Inflammatory macrophage (primary cell): ENCODE data around the gene TERT.

Experiments
- DNase-seq, 2 donors: peaks; one replicate each; pipeline ENCODE4 v3.0.0-alpha.2; 2020 to 2022

The TERT gene

DNA sequence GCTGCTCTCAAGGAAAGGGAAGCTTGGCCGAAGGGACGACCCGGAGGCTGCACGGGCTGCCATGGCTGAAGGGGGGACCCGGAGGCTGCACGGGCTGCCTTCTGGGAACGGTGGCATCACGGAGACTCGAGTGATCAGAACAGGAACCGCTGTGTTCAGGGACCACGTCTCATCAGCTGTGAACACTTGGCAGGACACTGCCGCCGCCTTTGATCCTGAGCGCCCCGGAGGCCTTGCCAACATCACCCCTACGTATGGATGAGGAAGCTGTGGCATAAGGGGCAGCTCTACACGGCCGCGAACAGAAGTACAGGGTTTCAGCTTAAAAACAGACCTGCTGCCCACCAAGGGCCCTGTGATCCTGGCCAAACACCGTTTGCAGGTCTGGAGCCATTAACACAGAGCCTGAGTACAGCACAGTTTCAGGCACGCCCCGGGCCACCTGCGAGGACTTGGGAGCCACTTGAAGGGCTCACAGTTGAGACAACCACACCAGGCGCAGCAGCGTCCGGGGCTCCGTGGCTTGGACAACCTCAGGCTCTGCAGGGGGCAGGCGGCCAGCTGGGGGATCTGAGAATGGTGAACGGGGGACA, 23.9 kb upstream of the TERT start:
- DNase-seq: no peak

DNA sequence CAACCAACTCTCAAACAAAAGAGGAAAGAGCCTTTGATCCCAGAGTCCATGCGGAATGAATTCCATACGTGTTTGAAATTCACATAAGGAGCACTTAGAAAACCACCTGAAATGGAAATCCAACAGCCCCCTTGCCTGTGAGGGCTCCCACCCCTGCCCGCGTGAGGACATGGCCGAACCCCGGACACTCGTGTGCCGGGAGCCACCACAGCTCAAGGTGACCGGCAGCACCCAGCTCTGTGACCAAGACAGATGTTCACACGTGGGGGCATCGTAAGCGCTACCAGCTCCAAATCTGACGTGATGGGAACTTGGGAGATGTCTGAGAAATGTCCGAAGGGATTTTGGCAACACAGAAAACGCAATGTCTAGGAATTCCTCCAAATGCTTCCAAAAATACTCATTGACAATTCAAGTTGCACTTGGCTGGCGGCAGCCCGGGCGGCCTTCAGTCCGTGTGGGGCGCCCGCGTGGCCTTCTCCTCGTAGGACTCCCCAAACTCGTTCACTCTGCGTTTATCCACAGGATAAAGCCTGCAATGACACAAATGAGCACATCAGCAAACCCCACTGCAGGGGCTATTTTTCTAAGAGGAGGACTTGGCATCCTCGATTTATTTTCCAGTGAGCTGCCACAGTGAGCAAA, 23.2 kb upstream of the TERT start:
- DNase-seq: no peak

DNA sequence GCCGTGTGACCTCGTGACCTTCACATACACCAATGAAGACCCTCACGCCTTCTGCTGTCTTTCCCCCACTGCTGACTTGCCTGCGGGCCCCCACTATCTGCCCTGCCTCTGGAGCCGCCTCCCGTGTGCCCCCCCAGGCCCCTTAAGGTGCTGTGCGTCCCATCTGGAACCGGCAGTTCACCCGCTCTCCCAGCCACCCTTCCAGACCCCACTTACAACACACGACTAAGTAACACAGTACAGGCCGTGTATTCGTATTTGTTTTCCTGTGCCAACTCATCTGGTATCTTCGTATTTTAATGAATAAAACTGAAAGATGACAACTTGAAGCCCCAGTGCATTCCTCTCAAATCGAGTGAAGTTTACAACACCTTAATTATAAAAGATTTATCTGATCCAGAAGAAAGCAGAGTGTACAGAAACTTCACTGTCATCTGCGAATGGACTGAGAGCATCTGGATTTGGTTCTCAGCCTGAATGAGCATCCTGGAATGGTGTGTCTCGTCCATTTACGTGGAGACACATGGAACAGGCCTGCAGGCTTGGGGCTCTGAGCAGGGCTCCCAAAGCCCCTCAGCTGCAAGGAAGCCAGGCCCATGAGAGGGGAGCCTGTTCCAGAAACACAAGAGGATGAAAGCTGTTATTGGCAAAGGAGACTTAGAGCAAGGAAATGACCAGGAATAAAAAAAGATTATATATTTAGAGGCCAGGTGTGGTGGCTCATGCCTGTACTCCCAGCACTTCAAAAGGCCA, 21.9 kb upstream of the TERT start:
- DNase-seq: no peak

DNA sequence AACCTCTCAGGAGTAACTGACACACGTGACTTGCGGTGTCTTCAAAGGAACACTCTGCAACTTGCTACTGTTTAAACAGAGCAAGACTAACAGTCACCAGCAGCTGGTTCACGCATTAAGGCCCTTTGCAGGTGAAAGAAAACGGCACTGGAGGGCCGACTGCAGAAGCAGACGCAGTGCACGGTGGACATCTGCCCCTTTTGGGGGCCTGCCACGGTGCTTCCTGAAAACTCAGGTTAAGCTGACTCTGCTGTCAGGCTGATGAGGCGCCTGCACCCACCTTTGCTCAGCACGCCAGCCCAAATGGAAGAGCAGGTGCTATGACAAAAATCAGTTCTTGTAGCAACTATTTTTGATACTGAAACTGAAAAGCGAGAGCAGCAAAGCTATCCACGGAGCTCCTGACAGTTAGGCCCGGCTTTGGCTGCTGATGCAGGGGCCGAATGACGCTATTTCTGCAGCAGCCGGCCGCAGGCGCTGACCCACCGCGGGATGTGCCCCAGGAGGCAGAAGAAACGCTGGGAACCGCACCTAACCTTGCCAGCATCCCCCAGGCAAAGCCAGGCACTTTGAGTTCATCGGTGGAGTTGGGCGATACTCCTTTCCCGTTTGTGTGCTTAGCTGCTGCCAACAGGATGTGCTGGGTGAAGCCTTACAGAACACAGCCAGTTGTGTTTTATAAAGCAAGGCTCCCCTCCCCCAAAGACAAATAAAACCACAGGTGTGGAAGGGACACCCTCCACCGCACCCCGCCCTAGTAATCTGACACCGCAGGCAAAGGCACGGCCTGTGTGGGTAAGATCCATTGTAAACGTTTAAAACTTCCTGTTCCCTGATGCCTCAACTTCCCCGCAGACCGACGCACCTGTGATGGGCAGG, 21.1 kb upstream of the TERT start:
- no peak for DNase-seq

DNA sequence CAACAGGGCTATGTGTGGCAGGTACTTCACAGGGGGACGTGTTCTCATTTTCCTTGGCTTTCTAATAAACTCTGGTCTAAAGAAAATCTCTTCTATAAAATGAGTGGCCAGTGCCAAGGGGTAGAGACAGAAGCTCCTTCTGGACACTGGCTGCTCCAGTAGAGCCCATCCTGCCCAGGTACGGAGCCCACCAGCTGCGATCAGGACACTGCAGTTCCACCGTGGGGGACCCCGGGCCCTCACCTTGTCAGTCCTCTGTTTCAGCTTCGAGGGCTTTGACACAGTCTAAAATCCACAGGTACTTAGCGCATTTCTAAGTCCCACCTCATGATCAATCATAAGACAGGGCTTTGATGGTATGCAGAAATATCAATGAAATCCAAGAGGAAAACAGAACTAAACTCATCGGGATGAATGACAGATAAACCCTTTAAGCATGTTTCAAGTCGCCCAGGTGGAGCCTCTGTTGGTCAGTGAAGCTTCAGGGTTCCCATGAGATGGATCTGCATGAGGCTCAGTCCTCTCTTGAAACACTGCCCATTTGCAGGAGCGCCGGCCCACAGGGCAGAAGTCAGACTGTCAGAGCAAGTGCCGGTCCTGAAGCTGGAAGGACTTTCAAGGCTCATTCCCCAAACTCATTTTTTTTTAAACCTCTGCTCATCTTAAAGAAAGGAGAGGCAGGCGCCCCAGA, 20.3 kb upstream of the TERT start:
- no peak for DNase-seq

DNA sequence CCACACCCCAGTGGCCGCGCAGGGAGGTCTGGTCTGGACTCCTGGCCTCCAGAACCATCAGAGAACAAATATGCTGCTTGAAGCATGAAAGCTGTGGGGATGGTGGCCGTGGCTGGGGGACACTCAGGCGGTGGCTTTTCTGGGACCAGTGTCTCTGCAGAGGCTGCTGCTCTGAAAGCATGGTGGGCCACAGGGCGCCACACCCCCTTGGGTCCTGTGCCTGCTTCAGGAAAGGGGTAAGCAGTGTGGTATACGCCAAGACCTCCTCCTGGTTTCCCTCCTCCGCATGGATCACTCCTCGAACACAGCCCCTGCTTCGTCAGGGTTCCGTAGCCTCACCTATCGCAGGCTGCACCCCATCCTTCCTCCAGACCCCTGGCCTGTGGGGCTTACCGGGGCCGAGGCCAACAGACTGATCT, 19.7 kb upstream of the TERT start:
- DNase-seq: no peak

DNA sequence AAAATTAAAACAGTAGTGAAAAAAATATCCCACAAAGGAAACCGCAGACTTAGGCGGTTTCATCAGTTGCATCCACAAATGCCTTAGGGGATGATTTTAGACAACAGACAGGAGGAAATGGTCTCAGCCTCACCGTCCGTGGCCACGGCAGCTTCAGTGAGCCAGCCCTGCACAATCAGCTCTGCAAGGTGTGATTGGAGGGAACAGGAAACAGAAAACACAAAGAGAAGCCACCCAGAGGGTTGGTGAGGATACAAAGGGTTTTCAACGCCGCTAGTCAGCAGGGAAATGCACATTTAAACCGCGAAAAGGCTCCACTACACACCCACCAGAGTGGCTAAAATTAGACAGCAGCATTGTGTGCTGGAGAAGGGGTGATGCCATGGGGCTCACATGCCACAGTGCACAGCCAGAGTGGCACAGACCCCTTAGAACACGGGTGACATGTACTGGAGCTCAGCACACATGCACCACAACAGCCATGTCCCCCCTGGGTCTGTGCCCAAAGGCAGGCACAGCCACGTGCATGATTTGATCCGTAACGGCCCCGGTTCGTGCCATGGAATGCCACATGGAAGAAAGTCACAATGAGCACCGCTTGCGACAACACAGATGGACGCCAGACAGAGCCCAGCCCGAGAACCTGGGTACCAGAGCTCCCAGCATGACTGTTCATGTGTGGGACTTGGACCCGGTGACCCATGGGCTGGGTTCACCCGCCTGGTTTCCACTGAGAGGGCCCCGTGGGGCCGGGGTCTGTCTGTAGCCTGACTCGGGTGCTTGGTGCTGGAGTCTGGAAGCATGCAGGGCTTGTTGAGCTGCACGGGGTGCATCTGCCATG, 18.3 kb upstream of the TERT start:
- no peak for DNase-seq

DNA sequence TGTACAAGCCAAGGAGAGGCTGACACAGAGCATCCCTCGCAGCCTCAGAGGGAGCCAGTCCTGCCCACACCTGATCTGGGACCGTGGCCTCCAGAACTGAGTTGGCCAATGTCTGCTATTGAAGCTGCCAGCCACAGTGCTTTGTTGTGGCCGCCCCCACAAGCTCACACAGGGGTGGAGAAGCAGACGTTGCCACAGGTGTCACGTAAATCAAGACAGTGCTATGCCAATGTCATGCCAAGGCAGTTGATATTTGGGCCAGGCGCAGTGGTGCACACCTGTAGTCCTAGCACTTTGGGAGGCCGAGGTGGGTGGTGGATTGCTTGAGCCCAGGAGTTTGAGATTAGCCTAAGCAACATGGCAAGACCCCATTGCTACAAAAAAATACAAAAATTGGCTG, 17.3 kb upstream of the TERT start:
- DNase-seq: no peak

DNA sequence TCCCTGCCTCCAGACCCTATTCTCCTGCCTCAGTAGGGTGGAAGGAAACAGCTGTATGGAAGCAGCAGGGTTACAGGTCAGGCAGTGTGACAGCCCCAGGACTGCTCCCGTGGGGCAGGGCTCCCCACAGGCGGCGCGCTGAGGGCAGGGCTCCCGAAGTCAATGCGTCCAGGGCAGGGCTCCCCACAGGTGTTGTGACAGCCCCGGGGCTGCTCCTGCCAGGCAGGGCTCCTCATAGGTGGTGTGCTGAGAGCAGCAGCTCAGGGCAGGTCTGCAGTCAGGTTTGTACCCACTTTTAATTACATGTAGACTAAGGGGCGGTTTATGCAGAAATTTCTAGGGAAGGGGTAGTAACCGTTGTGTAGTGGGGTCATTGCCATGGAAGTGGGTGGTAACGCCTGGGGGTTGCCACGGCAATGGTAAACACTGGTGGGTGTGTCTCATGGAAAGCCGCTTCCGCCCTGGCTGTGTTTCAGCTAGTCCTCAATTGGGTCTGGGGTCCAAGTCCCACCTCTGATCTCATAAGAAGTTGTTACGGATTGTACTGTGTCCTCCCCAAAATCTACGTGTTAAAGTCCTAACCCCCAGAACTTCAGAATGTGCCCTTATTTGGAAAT, 16.7 kb upstream of the TERT start:
- DNase-seq: no peak

DNA sequence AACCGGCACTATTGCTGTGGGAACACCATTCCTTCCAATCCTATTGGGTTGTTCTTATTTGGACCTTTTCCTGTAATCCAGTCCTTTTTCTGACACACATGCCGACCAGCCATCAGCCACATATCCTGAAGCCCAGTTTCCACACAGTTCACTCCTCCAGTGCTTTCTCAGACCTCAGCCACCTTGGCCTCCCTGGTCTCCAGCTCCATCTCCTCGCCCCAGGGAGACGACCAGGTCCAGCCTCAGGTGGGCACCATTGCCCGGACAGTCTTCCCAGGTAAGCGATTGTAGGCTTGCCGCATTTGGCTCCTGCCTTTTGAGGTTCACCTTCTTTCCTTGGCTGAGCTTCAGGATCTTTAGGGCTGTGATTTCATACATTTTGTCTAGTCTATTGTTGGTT, 15.2 kb upstream of the TERT start:
- DNase-seq: no peak

DNA sequence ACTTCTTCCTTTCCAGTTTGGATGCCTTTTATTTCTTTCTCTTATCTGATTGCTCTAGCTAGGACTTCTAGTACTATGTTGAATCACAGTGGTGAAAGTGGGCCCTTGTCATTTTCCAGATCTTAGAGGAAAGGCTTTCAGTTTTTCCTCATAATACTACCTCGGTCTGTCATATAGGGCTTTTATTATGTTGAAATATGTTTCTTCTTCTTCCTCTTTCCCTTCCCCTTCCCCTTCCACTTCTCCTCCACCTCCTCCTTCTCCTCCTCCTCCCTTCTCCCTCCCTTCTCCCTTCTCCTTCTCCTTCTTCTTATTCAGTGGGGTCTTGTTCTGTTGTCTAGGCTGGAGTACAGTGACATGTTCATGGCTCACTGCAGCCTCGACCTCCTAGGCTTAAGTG, 9.2 kb upstream of the TERT start:
- DNase-seq: peak in 1 of 2 donors; percentile 22

DNA sequence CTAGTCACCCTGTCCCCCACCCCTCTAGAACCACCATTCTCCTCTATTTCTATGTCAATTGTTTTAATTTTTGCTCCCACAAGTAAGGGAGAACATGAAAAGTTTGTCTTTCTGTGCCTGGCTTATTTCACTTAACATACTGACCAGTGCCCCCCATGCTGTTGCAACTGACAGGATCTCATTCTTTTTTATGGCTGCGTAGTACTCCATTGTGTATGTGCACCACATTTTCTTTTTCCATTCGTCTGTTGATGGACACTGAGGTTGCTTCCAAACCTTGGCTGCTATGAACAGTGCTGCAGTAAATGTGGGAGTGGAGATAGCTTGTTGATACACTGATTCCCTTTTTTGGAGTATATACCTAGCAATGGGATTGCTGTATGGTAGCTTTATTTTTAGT, 7.4 kb upstream of the TERT start:
- no peak for DNase-seq

DNA sequence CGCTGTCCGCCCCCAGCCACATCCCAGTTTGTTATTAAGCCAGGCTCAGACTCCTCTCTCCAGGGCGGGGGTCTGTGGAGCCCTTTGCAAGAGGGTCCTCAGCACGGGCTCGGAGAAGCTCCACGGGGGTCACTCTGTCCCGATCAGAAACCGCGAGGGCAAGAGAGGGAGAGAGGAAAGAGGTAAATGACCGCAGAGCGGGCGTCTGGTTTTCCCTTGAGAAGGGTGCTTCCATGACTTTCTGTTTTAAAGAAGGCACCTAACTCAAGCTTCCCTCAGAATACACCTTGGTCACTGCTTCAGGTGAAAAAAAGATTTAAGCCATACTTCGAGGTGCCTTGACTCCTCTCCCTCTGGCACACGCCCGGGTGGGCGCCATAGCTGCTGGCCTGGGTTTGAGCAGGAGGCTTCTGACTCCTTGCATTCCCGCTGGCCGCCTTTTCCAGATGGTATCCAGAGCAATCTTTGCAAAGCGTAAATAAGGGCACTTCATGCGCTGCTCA, 5.8 kb upstream of the TERT start:
- DNase-seq: no peak

DNA sequence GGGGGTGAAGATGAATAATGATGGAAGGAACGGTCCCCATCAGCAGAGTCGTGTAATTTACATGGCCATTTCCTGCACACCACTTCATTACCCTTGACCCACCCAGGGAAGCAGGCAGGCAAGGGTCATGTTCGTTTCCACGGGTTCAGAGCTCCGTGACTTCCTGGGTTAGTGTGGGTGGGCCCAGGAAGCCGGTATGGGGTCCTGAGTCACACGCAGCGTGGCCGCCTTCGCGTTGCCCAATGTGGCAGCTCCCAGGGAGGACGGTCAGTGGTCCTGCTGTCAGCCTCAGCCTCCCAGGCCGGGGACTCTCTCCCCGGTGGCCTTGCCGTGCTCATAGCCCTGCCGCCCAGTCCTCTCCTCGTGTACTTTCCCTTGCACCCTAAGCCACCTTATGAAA, 5.1 kb upstream of the TERT start:
- no peak for DNase-seq

DNA sequence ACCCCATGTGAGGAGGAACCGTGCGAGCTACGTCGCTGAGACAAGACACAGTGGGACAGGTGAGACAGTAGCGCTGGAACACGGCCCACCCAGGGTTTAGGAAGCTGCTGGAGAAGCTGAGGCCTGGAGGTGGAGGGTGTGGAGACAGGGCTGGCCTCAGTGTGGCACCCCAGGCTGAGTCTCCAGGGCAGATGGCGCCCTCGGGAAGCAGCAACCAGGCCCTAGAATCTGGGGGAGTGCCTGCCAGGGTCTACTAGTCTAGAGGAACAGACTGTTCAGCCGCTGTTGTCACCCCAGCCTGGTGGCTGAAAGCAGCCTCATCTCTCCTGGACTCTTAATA, 4.6 kb upstream of the TERT start:
- DNase-seq: no peak

DNA sequence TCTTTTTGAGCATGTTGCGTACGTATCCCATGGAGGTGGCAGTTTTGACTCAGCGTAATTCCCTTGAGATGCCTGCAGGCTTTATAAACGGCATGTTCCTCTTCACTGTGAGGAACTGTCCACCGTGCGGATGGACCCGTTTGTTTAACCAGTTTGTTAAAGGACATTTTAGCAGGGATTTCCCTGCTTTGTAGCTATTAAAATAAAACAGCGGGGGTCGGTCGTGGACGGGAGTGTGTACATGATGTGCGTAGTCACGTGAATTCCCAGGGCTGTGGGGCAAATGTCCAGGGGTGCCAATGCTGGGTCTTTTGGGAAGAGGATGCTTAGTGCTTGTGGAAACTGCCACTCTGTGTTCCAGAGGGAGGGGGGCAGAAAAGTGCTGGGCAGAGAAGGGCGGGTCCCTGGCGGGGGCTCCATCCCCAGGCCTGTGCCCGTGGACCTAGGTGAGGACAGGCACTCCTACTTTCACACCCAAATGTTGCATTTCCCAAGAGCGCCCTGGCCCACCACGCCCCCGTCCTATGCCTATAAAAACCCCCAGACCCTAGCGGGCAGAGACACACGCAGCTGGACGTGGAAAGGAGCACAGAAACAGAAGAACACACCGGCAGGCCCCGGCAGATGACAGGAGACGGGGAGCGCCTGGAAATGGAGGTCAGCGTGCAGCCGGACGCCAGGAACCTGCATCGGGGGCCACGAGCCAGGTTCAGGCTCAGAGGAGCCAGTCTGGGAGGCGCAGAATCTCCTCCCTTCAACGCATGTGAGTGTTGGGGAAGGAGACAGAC, 4.0 kb upstream of the TERT start:
- DNase-seq: no peak

DNA sequence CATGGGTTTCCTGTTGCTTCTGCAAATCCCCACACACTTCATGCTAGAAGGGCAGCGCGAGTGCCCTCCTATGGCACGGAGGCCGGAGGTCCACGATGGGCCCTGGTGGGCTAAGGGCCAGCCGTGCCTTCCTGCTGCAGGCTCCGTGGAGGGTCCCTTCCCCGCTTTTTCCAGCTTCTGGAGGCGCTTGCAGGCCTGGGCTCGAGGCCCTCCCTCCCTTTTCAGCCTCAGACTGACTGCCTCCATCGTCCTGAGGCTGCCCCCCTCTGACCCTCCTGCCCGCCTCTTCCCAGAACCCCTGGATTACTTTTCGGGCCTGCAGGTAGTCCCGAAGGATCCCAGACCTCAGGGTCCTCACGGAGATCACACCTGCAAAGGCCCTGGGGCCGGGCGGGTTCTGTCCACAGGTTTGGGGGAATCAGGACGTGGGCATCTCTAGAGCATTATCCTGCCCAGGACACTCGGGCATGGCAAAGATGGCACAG, 3.2 kb upstream of the TERT start:
- DNase-seq: no peak

DNA sequence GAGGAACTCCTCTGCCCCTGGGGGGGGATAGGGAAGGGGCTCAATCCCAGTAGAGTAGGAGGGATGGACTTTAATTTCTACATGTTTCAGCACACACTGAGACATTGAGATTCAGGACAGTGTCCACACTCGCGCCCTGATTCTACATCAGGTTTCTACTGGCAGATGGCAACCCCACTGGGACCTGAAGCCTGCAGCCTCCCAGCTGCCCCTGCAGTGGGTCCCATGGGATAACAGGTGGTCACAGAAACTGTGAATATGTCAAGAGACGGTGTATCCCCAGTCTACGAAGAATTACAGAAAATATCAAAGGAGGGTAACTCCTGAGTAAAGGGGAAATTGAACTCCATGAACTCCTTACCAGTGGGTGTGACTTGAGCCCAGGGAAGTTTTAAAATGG, 2.4 kb upstream of the TERT start:
- DNase-seq: no peak

DNA sequence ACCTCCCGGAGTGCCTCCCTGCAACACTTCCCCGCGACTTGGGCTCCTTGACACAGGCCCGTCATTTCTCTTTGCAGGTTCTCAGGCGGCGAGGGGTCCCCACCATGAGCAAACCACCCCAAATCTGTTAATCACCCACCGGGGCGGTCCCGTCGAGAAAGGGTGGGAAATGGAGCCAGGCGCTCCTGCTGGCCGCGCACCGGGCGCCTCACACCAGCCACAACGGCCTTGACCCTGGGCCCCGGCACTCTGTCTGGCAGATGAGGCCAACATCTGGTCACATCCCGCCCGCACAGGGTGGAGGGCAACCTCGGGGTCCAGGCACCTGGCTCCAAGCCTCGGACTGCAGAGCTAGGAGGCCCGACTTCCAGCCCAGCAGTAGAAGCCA, 776 bp upstream of the TERT start:
- DNase-seq: no peak

DNA sequence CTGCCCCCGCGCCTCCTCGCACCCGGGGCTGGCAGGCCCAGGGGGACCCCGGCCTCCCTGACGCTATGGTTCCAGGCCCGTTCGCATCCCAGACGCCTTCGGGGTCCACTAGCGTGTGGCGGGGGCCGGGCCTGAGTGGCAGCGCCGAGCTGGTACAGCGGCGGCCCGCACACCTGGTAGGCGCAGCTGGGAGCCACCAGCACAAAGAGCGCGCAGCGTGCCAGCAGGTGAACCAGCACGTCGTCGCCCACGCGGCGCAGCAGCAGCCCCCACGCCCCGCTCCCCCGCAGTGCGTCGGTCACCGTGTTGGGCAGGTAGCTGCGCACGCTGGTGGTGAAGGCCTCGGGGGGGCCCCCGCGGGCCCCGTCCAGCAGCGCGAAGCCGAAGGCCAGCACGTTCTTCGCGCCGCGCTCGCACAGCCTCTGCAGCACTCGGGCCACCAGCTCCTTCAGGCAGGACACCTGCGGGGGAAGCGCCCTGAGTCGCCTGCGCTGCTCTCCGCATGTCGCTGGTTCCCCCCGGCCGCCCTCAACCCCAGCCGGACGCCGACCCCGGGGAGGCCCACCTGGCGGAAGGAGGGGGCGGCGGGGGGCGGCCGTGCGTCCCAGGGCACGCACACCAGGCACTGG, 548 bp downstream of the TERT start:
- DNase-seq: no peak
